Measurements from ENCODE around the gene NGB.

DNA sequence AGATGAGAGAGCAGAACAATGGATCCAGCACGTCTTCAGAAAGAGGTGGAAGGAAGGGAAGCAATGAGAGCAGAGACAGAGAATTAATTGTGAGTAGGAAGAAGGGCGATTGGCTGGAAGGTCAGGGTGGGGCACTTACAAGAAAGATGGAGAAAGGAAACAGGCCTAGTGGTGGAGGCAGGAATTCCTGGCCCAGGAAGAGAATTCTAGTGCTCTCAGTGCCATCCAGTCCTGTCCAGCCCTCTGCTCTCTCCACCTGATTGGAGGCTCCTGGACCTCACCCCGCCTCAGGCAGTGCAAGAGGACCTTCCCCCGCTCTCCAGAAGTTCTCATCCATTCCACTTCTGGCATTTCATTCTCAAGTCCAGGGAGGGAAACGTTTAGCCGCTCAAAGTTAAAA is 43.0 kb downstream of the NGB start:
- TF ChIP-seq, protein P1, sequence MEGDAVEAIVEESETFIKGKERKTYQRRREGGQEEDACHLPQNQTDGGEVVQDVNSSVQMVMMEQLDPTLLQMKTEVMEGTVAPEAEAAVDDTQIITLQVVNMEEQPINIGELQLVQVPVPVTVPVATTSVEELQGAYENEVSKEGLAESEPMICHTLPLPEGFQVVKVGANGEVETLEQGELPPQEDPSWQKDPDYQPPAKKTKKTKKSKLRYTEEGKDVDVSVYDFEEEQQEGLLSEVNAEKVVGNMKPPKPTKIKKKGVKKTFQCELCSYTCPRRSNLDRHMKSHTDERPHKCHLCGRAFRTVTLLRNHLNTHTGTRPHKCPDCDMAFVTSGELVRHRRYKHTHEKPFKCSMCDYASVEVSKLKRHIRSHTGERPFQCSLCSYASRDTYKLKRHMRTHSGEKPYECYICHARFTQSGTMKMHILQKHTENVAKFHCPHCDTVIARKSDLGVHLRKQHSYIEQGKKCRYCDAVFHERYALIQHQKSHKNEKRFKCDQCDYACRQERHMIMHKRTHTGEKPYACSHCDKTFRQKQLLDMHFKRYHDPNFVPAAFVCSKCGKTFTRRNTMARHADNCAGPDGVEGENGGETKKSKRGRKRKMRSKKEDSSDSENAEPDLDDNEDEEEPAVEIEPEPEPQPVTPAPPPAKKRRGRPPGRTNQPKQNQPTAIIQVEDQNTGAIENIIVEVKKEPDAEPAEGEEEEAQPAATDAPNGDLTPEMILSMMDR (IDR thresholded peaks at IDR 0.05), result no peak
- no peak for TF ChIP-seq EP300 (IDR thresholded peaks at IDR 0.05)

Data from ovary (tissue), 3 donors.